ENCODE data around the gene STAP1. TPM values are rescaled to one million over a fixed set of nuclear protein-coding genes. Genes with fewer than 3 reads are reported as not detected.
"Not testable (repeated sequence)": the region's sequence is repeated elsewhere in the genome, so short reads cannot be mapped to it uniquely, and the experiment has no call there.

Gene STAP1
- total RNA-seq, 2 experiments from 2014 or later, result 29.5 to 30.9 TPM

GRCh38 chr4:67593741-67594175 is 35.2 kb downstream of the STAP1 start:
- Mint-ChIP-seq H3K4me3 (no peak overlapping the region), H3K4me1 (no peaks in the 10 kb centered on the region), H3K27me3 (peaks cover 5% of the 10 kb centered on the region), H3K27ac (no peak overlapping the region), H3K9me3 (peaks cover 5% of the 10 kb centered on the region), H3K36me3 (ENCODE audit: low read depth) (peaks cover 37% of the 10 kb centered on the region)
- ChIA-PET POLR2A (no interaction called here), CTCF (interaction anchor here (0.9 kb wide), 1 partner anchor 153 kb away, joined by 3 read pairs; no protein-coding TSS in a partner anchor)
- no peak for DNase-seq

- Mint-ChIP-seq H3K27ac (no peak overlapping the region), H3K27me3 (peaks cover 2% of the 10 kb centered on the region), H3K4me3 (no peak overlapping the region), H3K36me3 (ENCODE audit: low read depth) (peaks cover 65% of the 10 kb centered on the region), H3K9me3 (peaks cover 4% of the 10 kb centered on the region), H3K4me1 (peaks cover 5% of the 10 kb centered on the region)
- POLR2A ChIA-PET, result no interaction called here
- DNase-seq, result no peak
- CTCF ChIA-PET, result no interaction called here
Observed at GRCh38 chr4:67603310-67604028, 44.9 kb downstream of the STAP1 start.

GRCh38 chr4:67604029-67604381 is 45.5 kb downstream of the STAP1 start:
- CTCF ChIA-PET, result no interaction called here
- no peaks in the 10 kb centered on the region for H3K27me3 Mint-ChIP-seq
- H3K36me3 Mint-ChIP-seq (ENCODE audit: low read depth), result peaks cover 67% of the 10 kb centered on the region
- H3K4me1 Mint-ChIP-seq, result peaks cover 6% of the 10 kb centered on the region
- peaks cover 5% of the 10 kb centered on the region for H3K9me3 Mint-ChIP-seq
- POLR2A ChIA-PET, result interaction anchor here (1.0 kb wide), 1 partner anchor 26 kb away, joined by 3 read pairs; no protein-coding TSS in a partner anchor
- no peak overlapping the region for H3K27ac Mint-ChIP-seq
- H3K4me3 Mint-ChIP-seq, result no peak overlapping the region
- no peak for DNase-seq

- no peak for DNase-seq
- Mint-ChIP-seq H3K4me3 (no peak overlapping the region), H3K4me1 (peaks cover 8% of the 10 kb centered on the region), H3K36me3 (ENCODE audit: low read depth) (peaks cover 74% of the 10 kb centered on the region), H3K27ac (no peak overlapping the region), H3K9me3 (peaks cover 5% of the 10 kb centered on the region), H3K27me3 (no peaks in the 10 kb centered on the region)
- CTCF ChIA-PET, result no interaction called here
- POLR2A ChIA-PET, result interaction anchor here (0.6 to 1.0 kb wide), 2 partner anchors 25 to 116 kb away, joined by 3 read pairs; no protein-coding TSS in a partner anchor
Observed at GRCh38 chr4:67604749-67605148, 46.2 kb downstream of the STAP1 start.

- no peak for DNase-seq
- Mint-ChIP-seq H3K4me1 (peaks cover 8% of the 10 kb centered on the region), H3K4me3 (peak overlapping the region; percentile 3), H3K27me3 (no peaks in the 10 kb centered on the region), H3K27ac (no peak overlapping the region), H3K9me3 (peaks cover 5% of the 10 kb centered on the region), H3K36me3 (ENCODE audit: low read depth) (peaks cover 60% of the 10 kb centered on the region)
- ChIA-PET POLR2A (no interaction called here), CTCF (no interaction called here)
Observed at GRCh38 chr4:67608027-67608426, 49.5 kb downstream of the STAP1 start.

- Mint-ChIP-seq H3K9me3 (peaks cover 3% of the 10 kb centered on the region), H3K4me3 (no peak overlapping the region), H3K4me1 (peaks cover 1% of the 10 kb centered on the region), H3K27me3 (no peaks in the 10 kb centered on the region), H3K27ac (no peak overlapping the region), H3K36me3 (ENCODE audit: low read depth) (peaks cover 64% of the 10 kb centered on the region)
- DNase-seq, result no peak
- ChIA-PET POLR2A (no interaction called here), CTCF (no interaction called here)
Observed at GRCh38 chr4:67614186-67614585, 55.7 kb downstream of the STAP1 start.

GRCh38 chr4:67615119-67615518 is 56.6 kb downstream of the STAP1 start:
- H3K27me3 Mint-ChIP-seq, result no peaks in the 10 kb centered on the region
- no peaks in the 10 kb centered on the region for H3K4me1 Mint-ChIP-seq
- POLR2A ChIA-PET, result no interaction called here
- H3K36me3 Mint-ChIP-seq (ENCODE audit: low read depth), result peaks cover 62% of the 10 kb centered on the region
- H3K4me3 Mint-ChIP-seq, result no peak overlapping the region
- no peak overlapping the region for H3K27ac Mint-ChIP-seq
- peaks cover 3% of the 10 kb centered on the region for H3K9me3 Mint-ChIP-seq
- DNase-seq, result no peak
- CTCF ChIA-PET, result no interaction called here

GRCh38 chr4:67616478-67616877 is 58.0 kb downstream of the STAP1 start:
- Mint-ChIP-seq H3K27me3 (no peaks in the 10 kb centered on the region), H3K36me3 (ENCODE audit: low read depth) (peaks cover 71% of the 10 kb centered on the region), H3K4me1 (no peaks in the 10 kb centered on the region), H3K27ac (no peak overlapping the region), H3K9me3 (peaks cover 3% of the 10 kb centered on the region), H3K4me3 (no peak overlapping the region)
- CTCF ChIA-PET, result no interaction called here
- no peak for DNase-seq
- POLR2A ChIA-PET, result no interaction called here

GRCh38 chr4:67624939-67625338 is 66.4 kb downstream of the STAP1 start:
- H3K4me3 Mint-ChIP-seq, result no peak overlapping the region
- DNase-seq, result no peak
- CTCF ChIA-PET, result no interaction called here
- no peaks in the 10 kb centered on the region for H3K4me1 Mint-ChIP-seq
- no peaks in the 10 kb centered on the region for H3K27me3 Mint-ChIP-seq
- POLR2A ChIA-PET, result no interaction called here
- H3K27ac Mint-ChIP-seq, result no peak overlapping the region
- peaks cover 59% of the 10 kb centered on the region for H3K36me3 Mint-ChIP-seq (ENCODE audit: low read depth)
- H3K9me3 Mint-ChIP-seq, result no peaks in the 10 kb centered on the region

GRCh38 chr4:67632492-67632891 is 74.0 kb downstream of the STAP1 start:
- POLR2A ChIA-PET, result interaction anchor here (0.8 to 1.3 kb wide), 4 partner anchors 67 to 109 kb away, joined by 3 read pairs; no protein-coding TSS in a partner anchor
- H3K27me3 Mint-ChIP-seq, result no peaks in the 10 kb centered on the region
- H3K9me3 Mint-ChIP-seq, result no peaks in the 10 kb centered on the region
- no peak overlapping the region for H3K4me3 Mint-ChIP-seq
- CTCF ChIA-PET, result interaction anchor here (1.0 kb wide), 1 partner anchor 69 kb away, joined by 5 read pairs; the partner anchor contains the start of gene UBA6
- H3K4me1 Mint-ChIP-seq, result no peaks in the 10 kb centered on the region
- no peak for DNase-seq
- no peak overlapping the region for H3K27ac Mint-ChIP-seq
- peaks cover 57% of the 10 kb centered on the region for H3K36me3 Mint-ChIP-seq (ENCODE audit: low read depth)

- no peak overlapping the region for H3K27ac Mint-ChIP-seq
- H3K36me3 Mint-ChIP-seq (ENCODE audit: low read depth), result peaks cover 56% of the 10 kb centered on the region
- POLR2A ChIA-PET, result no interaction called here
- DNase-seq, result no peak
- no peaks in the 10 kb centered on the region for H3K4me1 Mint-ChIP-seq
- H3K9me3 Mint-ChIP-seq, result peaks cover 2% of the 10 kb centered on the region
- H3K27me3 Mint-ChIP-seq, result no peaks in the 10 kb centered on the region
- H3K4me3 Mint-ChIP-seq, result no peak overlapping the region
- CTCF ChIA-PET, result interaction anchor here (0.5 kb wide), 1 partner anchor 589 kb away, joined by 3 read pairs; no protein-coding TSS in a partner anchor
Observed at GRCh38 chr4:67634741-67635140, 76.2 kb downstream of the STAP1 start.

GRCh38 chr4:67635331-67635730 is 76.8 kb downstream of the STAP1 start:
- Mint-ChIP-seq H3K27me3 (no peaks in the 10 kb centered on the region), H3K4me3 (no peak overlapping the region), H3K9me3 (peaks cover 2% of the 10 kb centered on the region), H3K4me1 (no peaks in the 10 kb centered on the region), H3K27ac (no peak overlapping the region), H3K36me3 (ENCODE audit: low read depth) (peaks cover 59% of the 10 kb centered on the region)
- no peak for DNase-seq
- ChIA-PET CTCF (no interaction called here), POLR2A (no interaction called here)

GRCh38 chr4:67636978-67637377 is 78.5 kb downstream of the STAP1 start:
- H3K9me3 Mint-ChIP-seq, DNase-seq, CTCF ChIA-PET, H3K27ac Mint-ChIP-seq, H3K4me3 Mint-ChIP-seq, H3K27me3 Mint-ChIP-seq, POLR2A ChIA-PET, H3K4me1 Mint-ChIP-seq: not testable (repeated sequence)
- peaks cover 58% of the 10 kb centered on the region for H3K36me3 Mint-ChIP-seq (ENCODE audit: low read depth)

GRCh38 chr4:67638136-67638535 is 79.6 kb downstream of the STAP1 start:
- no peak overlapping the region for H3K4me3 Mint-ChIP-seq
- H3K4me1 Mint-ChIP-seq, result no peaks in the 10 kb centered on the region
- ChIA-PET POLR2A (no interaction called here), CTCF (no interaction called here)
- H3K36me3 Mint-ChIP-seq (ENCODE audit: low read depth), result peaks cover 47% of the 10 kb centered on the region
- H3K27me3 Mint-ChIP-seq, result no peaks in the 10 kb centered on the region
- peaks cover 2% of the 10 kb centered on the region for H3K9me3 Mint-ChIP-seq
- no peak overlapping the region for H3K27ac Mint-ChIP-seq
- DNase-seq, result no peak
